Vagina (tissue), 2 donors: ENCODE results near the gene CCDC92.

Source experiments
- CTCF ChIP-seq, 3 experiments: fragments of 450-650 bp in 2 of 3; fragments of 200-600 bp in 1 of 3; sonication (generic) in 1 of 3; IDR thresholded peaks; one replicate each; pipeline ENCODE4 v1.5.1; 2017 to 2019; ENCODE audit warnings: antibody characterized with exemption in 3 of 3, mild to moderate bottlenecking in 2 of 3, moderate library complexity in 2 of 3
- POLR2A ChIP-seq, 2 donors: fragments of 450-650 bp; IDR thresholded peaks; one replicate each; pipeline ENCODE4 v1.6.1; 2017; ENCODE audit warnings: antibody characterized with exemption in 2 of 2, mild to moderate bottlenecking in 2 of 2, moderate library complexity in 2 of 2
- POLR2AphosphoS5 ChIP-seq, 2 donors: sonication (generic); formaldehyde crosslinking; IDR thresholded peaks; one replicate each; pipeline ENCODE4 v1.9.0; 2017; ENCODE audit warnings: antibody characterized with exemption in 2 of 2, mild to moderate bottlenecking in 2 of 2, low read depth in 1 of 2; ENCODE audit not compliant: insufficient read depth in 1 of 2

GRCh38 chr12:124000111-124000510 is 27.5 kb upstream of the CCDC92 start:
- TF ChIP-seq CTCF (IDR thresholded peaks at IDR 0.05) = no peak
- TF ChIP-seq POLR2A (IDR thresholded peaks at IDR 0.05) = no peak
- TF ChIP-seq POLR2AphosphoS5 (IDR thresholded peaks at IDR 0.05; ENCODE audit: insufficient read depth in 1 of 2, low read depth in 1 of 2) = no peak
